Central memory CD4-positive, alpha-beta T cell (primary cell): ENCODE results near the gene OSBPL8.
"Not testable (repeated sequence)": the region's sequence is repeated elsewhere in the genome, so short reads cannot be mapped to it uniquely, and the experiment has no call there.

Source experiments
- DNase-seq: peaks from one replicate; pipeline ENCODE4 v3.0.0; 2022

The OSBPL8 gene

GRCh38 chr12:76346798-76347420 is 212.7 kb downstream of the OSBPL8 start:
- DNase-seq: no peak

- DNase-seq: no peak
Measured at GRCh38 chr12:76346236-76346635, 213.3 kb downstream of the OSBPL8 start.

DNA sequence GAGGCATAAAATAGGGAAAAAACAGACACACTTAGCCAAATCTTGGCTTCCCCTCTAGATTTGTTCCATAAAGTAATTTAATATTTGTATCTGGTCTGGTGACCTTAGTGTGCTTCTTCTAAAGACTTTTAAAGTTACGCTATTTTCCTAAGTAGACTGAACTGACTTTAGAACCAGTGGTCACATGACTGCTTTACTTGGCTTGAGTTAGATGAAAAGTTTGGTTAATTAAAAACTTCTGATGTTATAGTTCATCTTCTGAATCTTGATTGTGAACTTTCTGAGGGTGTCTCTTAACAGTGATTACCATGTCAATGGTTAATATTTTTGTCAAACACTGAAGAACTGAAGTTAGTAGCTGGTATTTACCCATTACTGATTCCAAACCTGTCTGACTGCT is 214.0 kb downstream of the OSBPL8 start:
- no peak for DNase-seq

GRCh38 chr12:76341436-76342030 is 218.0 kb downstream of the OSBPL8 start:
- no peak for DNase-seq

- no peak for DNase-seq
Measured at GRCh38 chr12:76340680-76341435, 218.7 kb downstream of the OSBPL8 start.

DNA sequence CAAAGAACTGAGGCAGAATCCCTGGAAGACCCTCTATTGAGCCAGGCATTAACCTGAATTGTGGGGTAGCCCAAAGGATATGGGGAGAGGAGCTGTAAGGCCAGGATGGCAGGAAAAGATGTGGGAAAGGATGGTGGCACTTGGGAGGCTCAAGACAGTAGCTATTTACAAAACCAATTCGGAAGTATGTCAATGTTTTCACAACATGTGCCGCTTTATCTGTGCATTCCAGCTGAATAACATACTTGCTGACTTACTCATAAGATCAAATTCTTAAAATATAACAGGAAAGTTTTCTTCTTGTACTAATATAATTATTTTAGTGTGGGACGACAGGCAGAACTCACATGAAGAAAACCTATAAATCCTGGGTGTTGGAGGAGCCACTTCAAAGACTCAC is 222.0 kb downstream of the OSBPL8 start:
- DNase-seq: no peak

DNA sequence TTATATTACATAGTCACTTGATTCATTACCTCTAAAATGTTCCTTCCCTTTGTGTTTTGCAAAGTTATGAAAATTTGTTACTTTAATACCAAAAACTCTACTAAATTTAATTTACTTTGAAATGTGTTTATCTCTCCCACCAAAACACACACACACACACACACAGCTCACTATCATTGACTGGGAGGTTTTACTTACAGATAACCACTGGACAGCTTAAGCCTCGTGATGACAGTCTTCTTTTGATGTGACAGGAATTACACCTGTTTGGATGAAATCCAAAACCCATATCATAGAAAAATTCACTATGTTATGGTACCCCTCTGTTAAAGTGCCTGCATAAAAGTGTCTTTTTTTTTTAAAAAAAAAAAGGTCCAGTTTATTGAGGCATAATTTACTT is 227.0 kb downstream of the OSBPL8 start:
- DNase-seq: no peak

GRCh38 chr12:76329606-76330005 is 230.0 kb downstream of the OSBPL8 start:
- no peak for DNase-seq

GRCh38 chr12:76329159-76329558 is 230.4 kb downstream of the OSBPL8 start:
- DNase-seq: no peak

DNA sequence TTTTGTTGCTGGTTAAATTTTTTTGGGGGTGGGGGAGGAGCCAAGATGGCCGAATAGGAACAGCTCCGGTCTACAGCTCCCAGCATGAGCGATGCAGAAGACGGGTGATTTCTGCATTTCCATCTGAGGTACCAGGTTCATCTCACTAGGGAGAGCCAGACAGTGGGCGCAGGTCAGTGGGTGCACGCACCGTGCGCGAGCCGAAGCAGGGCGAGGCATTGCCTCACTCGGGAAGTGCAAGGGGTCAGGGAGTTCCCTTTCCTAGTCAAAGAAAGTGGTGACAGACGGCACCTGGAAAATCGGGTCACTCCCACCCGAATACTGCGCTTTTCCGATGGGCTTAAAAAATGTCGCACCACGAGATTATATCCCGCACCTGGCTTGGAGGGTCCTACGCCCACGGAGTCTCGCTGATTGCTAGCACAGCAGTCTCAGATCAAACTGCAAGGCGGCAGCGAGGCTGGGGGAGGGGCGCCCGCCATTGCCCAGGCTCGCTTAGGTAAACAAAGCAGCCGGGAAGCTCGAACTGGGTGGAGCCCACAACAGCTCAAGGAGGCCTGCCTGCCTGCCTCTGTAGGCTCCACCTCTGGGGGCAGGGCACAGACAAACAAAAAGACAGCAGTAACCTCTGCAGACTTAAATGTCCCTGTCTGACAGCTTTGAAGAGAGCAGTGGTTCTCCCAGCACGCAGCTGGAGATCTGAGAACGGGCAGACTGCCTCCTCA is 239.8 kb downstream of the OSBPL8 start:
- not testable (repeated sequence) for DNase-seq

DNA sequence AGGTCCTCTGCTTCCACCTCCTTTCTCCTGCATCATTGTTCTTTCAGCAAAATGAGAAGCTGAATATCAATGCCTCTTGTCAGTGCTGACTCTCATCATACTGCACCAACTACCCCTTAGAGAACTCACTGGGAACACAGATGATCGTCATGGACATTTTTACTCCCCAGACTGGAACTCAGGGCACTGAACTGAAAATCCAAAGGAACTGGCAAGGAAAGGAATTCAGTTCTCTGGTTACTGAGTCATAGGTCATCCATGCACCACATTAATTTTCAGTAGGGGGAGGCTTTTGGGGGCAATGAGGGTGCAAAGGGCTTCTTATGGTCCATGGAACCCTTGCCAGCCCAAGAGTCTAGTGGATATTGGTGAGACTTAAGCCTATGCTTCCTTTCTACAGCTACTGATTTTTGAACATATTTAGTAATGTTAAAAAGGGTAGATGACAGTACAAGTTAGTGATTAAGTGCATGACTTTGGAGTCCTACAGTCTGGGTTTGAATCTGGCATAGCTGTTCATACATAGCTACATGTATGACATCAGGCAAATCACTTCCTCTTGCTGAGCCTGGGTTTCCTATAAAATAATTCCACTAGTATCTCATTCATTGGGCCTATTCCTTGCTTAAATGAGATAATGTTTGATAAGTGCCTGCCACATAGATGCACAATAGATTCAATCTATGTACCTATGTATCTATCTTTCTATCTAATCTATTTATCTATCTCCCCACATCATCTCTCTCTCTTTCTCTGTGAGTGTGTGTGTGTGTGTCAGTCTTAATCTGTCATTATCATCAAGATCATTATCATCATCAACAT is 240.6 kb downstream of the OSBPL8 start:
- DNase-seq: no peak

DNA sequence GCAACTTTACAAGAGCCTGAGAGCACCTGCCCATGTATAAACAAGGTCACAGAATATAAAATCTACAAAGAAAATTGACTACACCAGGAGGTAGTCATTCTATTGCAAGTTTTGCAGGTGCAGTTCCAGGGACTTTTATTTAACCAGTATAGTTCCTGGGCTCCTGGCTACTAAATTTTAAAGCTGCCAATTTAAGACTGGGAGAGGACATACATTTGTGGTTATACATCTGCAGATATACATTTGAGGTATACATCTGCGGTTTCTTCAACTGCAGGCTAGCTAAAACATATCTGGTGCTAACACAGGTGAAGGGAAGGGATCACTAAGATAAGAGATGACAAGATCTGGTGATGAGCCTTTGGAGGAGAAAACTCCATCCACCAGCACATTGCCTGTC is 241.6 kb downstream of the OSBPL8 start:
- DNase-seq: no peak

DNA sequence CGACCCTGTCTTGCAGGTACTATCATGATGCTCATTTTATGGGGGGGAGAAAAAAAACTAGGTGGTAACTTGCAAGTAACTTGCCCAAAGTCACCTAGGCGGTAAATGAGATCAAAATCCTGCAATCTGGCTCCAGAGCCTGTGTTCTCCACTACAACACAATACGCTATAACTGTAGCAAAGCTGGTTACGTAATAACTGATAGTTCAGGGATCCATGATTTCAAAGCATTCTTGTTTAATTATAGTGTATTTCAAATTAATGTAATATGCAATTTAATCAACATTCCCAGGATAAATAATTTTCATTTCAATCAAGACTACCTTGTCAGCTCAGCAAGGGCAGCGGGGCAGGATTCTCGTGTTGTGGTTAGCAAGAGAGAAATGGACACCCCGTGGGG is 243.1 kb downstream of the OSBPL8 start:
- DNase-seq: no peak

GRCh38 chr12:76313299-76313698 is 246.3 kb downstream of the OSBPL8 start:
- no peak for DNase-seq

- no peak for DNase-seq
Measured at GRCh38 chr12:76312315-76312714, 247.3 kb downstream of the OSBPL8 start.

DNA sequence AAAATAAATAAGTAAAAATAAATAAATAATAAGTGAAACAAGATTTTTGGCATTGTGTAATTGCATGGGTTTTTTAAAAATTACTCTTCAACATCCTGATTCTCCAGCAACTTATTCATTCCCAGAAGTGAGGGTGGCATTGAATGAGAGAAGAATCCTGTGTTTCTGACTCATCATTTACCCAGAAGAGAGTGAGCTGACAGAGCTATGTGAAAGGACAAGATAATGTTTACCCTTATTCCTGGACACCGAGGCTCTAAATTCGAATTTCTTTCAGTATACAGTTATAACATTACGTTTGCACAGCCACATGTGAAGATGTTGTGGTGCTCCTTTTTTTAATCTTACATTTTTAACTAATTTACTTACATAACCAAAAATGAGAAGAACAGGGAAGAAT is 247.8 kb downstream of the OSBPL8 start:
- DNase-seq: no peak

DNA sequence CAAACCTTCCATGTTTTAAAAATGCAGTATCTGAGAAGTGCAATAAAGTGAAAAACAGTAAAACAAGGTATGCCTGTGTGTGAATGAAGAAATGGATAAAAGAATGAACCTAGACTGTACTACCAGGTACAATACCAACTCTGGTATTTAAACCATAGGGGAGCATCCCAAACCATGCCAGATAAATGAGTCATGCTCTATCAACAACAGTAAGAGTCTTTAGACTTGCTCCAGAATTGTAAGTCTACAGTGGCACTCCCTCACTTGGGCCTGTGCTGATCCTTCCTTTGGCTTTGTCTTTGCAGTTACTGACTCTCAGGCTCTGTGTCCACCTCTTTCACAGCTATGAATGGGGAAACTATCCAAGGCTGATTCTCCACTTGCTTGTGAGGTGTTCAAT is 249.5 kb downstream of the OSBPL8 start:
- no peak for DNase-seq

- DNase-seq: no peak
Measured at GRCh38 chr12:76308866-76309265, 250.7 kb downstream of the OSBPL8 start.

- DNase-seq: no peak
Measured at GRCh38 chr12:76307083-76307482, 252.5 kb downstream of the OSBPL8 start.

- no peak for DNase-seq
Measured at GRCh38 chr12:76303989-76304460, 255.5 kb downstream of the OSBPL8 start.

DNA sequence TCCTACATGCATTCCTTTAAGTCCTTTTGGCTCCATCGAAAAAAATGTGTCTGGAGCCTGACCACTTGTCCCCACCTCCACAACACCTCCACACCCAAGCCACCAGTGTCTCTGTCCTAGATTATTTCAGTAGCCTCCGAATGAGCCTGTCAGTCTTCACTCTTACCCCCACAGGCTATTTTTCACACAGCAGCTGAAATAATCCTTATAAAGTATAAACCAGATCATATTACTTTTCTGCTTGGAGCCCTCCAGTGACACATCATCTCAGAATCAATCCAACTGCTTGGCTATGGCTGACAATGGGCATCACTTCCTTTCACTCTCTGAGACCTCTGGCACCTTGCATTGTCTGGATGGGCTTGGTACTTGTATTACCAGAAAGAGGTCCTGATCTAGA is 256.2 kb downstream of the OSBPL8 start:
- no peak for DNase-seq
